Epidermal melanocyte (primary cell): ENCODE measurements around the gene NKD2.

ENCODE experiments used
- DNase-seq: peaks from one replicate; pipeline ENCODE4 v3.0.0; 2011; ENCODE audit warnings: low spot score; ENCODE audit not compliant: insufficient read length

The NKD2 gene

DNA sequence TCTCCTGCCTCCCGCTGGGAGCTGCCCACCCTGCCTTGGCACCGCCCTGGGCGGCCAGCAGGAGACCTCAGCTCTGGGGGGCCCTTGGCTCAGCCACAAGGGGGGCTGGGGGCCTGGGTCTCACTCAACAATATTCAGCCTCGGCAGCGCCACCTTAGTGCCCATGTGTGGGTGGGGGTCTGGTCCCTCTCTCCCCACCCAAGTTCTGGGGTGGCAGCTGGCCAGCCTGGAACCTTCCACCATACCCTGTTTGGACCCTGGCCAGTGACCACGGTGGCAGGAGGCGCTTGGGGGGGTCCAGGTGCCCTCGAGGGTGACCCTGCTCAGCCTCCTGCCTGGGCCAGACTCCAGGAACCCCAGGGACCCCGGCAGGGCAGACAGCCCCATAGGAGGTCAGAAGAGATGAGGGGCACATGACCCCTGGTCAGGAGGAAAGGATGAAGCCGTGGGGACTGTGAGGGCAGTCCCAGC, 22.2 kb downstream of the NKD2 start:
- no peak for DNase-seq

GRCh38 chr5:1031306-1031959, 22.8 kb downstream of the NKD2 start:
- DNase-seq, result no peak

DNA sequence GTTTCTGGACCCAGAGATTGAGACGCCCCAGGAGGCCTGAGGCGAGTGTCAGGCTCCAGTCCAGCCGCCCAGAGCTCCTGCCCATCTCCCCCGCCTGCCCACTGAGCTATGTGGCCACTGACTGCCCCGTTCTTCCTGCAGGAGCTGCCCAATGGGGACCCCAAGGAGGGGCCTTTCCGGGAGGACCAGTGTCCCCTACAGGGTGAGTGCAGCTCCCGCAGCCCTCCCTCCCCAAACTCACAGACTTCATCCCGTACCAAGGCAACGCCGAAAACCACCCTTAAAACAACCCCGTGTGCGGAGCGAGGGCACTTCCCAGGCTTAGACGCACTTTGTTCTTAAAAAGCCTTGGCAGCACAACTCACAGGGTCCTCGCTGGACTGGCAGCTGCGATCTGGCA, 23.4 kb downstream of the NKD2 start:
- no peak for DNase-seq

DNA sequence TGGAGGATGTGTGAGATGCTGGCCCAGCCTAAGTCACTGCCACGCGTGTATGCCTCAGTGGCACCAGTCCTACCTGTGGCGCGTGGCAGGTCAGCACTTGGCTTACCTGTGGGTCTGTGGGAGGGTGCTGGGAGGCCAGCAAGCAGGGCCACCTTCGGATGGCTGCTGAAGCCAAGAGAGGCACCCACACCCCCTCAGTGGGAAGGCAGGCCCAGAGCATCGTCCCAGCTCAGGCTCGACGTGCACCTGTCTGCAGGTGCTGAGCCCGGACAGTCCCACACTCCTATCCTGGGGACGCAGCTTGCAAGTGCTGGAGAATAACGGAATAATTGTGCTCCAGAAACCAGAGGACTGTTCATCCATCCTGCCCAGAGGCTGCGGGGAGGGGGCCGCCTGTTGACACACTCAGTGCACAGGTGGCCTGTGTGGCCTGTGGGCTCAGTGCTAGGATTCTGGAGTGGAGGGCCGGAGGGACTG, 24.0 kb downstream of the NKD2 start:
- no peak for DNase-seq

- DNase-seq, result no peak
Measured at GRCh38 chr5:1033178-1033577, 24.6 kb downstream of the NKD2 start.

DNA sequence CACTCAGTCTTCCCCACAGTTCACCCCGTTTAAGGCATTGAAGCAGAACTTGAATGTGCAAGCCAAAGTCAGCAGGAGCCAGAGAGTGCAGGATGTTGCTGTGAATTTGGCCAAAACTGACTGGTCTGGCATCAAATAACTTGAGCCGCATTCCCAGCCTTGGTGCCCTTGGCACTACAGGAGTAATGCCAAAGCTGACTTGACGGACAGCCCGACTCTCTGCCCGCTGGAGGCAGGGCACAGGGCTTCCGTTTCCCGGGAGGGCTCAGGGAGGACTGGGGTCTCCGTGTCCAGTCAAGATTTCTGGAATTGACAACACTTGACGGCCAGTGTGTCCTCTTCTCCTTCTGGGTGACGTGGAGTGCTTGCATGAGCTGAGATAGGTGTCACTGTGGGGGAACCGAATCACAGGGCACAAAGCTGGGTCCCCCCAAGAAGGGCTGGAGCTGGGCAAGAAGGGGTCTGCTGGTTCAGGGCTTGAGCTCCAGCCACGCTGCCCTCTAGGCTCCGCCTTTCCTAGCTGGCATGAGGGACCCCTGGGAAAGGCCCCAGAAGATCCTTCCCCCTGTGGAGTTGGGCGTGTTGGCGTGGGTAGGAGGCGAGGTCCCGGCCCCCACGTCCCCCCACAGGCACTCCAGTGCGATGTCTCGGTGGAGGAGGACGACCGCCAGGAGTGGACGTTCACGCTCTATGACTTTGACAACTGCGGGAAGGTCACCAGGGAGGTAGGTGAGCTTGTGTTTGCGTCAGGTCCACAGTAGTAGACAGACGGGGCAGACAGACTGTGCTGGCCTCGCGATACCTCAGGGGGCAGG, 25.2 kb downstream of the NKD2 start:
- no peak for DNase-seq

- no peak for DNase-seq
Measured at GRCh38 chr5:1034421-1034905, 25.9 kb downstream of the NKD2 start.

DNA sequence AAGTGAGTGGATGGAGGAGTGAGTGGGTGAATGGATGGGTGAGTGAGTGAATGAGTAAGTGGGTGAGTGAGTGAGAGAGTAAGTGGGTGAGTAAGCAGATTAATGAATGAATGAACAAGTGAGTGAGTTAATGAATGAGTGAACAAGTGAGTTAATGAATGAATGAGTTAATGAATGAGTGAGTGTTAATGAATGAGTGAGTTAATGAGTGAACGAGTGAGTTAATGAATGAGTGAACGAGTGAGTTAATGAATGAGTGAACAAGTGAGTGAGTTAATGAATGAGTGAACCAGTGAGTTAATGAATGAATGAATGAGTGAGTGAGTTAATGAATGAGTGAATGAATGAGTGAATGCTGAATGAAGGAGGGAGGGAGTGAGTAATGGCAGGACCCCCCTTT, 26.4 kb downstream of the NKD2 start:
- no peak for DNase-seq

DNA sequence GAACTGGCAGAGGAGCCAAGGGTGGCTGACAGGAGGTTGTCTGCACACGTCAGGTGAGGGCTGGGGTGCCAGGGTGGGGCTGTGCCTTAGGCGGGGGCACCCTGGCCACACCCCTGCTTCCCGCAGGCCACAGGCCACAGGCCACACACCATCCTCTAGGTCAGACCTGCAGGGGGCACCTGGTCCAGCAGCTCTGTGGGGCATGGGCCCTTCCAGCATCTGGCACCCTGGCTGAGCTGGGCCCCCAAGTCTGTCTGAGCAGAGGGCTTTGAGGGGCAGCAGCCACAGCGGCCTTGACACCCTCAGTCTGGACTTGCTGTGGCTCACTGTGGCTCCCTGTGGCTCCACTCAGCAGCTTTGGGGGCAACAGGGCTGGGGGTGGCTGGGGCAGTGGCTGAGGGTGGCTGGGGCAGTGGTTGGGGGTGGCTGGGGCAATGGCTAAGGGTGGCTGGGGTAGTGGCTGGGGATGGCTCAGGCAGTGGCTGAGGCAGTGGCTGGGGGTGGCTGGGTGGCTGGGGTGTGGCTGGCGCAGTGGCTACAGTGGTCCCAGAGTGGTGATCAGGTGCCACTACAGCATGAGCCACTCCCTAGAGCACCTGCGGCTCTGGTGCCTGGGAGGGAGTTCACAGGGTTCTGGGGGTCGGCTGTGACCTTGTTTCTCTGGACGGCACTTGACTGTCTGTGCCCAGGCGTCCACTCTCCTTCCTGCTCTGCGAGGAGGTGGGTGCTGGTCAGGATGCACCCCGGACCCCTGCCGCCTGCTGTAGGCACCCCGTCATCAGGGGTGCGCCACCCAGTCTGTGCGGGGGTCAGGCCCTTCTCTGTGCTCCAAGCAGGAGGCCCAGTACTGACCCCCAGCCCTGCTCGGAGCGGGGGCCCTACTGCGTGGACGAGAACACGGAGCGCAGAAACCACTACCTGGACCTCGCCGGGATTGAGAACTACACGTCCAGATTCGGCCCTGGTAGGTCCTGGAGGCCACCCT, 27.1 kb downstream of the NKD2 start:
- DNase-seq, result no peak

- DNase-seq, result no peak
Measured at GRCh38 chr5:1036504-1037122, 28.0 kb downstream of the NKD2 start.

DNA sequence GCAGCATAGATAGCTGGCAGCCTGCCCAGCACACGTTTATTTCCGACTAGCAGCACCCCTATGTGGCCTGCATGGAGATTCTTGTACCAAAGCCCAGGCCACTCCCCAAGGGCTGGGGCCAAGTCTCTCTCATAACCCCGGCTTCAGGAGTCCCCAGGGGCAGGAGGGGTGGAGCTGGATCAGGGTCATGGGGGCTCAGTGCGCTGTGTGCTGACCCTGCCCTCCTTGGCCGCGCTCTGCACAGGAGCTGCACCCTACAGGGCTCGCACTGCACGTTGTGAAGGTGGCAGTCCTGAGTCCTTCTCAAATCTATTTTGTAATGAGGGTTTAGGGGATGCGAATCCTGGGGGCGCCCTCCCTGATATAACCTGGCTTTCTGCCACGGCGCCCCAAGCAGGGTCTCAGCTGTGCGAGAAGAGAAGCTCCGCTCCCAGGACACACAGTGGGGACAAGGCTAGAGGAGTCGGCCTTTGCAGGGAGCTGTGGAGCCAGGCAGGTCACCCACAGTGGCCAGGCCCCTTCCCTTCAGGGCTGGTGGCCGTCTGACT, 28.6 kb downstream of the NKD2 start:
- no peak for DNase-seq

DNA sequence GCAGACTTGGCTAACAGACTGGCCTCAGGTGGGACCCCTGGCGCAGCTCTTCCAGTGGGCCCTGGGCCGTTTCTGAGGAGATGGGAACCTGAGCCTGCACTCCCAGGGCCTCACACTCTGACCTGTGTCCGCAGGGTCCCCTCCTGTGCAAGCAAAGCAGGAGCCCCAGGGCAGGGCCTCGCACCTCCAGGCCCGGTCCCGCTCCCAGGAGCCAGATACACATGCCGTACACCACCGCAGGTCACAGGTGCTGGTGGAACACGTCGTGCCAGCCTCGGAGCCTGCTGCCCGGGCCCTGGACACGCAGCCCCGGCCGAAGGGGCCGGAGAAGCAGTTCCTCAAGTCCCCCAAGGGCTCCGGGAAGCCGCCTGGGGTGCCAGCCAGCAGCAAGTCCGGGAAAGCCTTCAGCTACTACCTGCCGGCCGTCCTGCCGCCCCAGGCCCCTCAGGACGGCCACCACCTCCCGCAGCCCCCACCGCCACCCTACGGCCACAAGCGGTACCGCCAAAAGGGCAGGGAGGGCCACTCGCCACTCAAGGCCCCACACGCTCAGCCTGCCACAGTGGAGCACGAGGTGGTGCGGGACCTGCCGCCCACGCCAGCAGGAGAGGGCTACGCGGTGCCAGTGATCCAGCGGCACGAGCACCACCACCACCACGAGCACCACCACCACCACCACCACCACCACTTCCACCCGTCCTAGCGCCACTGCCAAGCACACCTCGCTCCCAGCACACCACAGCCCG, 29.2 kb downstream of the NKD2 start:
- DNase-seq, result no peak

- DNase-seq, result no peak
Measured at GRCh38 chr5:1038417-1039209, 30.0 kb downstream of the NKD2 start.

- DNase-seq, result no peak
Measured at GRCh38 chr5:1039210-1039548, 30.6 kb downstream of the NKD2 start.

DNA sequence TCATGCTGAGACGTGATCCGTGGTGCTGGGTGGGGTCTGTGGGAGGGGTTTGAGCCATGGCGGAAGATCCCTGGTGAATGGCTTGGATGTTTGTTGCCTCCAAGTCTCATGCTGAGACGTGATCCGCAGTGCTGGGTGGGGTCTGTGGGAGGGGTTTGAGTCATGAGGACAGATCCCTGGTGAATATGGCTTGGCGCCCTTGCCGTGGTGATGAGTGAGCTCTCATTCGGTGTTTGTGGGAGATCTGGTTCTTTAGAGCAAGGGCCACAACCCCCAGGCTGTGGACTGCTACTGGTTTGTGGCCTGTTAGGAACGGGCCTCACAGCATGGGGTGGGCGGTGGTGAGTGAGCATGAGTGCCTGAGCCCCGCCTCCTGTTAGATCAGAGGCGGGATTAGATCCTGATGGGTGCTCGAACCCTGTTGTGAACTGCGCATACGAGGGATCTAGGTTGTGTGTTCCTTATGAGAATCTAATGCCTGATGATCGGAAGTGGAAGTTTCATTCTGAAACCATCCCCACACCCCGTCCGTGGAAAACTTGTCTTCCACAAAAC, 31.2 kb downstream of the NKD2 start:
- DNase-seq, result no peak

DNA sequence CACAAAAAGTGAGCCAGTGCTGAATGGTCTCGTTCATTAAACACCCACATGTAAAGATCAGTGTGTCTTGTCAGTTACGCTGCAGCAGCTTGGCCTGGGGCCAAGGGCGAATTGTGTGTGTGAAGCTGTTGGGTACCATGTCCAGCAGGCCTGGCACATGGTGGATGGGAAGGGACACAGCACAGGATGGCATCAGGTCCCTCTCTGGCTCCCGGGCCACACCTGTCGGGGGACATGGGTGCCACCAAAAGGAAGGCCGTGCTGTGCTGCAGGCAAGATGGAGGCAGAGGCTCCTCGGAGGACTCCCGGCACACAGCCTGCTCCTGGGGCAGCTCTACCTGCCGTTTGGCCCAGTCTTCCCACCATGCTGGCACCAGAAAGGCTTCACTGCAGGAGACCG, 32.0 kb downstream of the NKD2 start:
- no peak for DNase-seq

- no peak for DNase-seq
Measured at GRCh38 chr5:1041225-1042143, 32.9 kb downstream of the NKD2 start.

DNA sequence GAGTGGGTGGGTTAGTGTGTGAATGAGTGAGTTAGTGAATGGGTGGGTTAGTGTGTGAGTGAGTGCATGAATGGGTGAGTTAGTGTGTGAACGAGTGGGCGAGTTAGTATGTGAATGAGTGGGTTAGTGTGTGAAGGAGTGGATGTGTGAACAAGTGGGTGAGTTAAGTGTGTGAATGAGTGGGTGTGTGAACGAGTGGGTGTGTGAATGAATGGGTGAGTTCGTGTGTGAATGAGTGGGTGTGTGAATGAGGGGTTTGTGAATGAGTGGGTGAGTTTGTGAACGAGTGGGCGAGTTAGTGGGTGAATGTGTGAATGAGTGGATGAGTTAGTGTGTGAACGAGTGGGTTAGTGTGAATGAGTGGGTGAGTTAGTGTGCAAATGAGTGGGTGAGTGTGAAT, 34.0 kb downstream of the NKD2 start:
- DNase-seq, result no peak
